Measurements from ENCODE around the gene FKBP14.

The FKBP14 gene

DNA sequence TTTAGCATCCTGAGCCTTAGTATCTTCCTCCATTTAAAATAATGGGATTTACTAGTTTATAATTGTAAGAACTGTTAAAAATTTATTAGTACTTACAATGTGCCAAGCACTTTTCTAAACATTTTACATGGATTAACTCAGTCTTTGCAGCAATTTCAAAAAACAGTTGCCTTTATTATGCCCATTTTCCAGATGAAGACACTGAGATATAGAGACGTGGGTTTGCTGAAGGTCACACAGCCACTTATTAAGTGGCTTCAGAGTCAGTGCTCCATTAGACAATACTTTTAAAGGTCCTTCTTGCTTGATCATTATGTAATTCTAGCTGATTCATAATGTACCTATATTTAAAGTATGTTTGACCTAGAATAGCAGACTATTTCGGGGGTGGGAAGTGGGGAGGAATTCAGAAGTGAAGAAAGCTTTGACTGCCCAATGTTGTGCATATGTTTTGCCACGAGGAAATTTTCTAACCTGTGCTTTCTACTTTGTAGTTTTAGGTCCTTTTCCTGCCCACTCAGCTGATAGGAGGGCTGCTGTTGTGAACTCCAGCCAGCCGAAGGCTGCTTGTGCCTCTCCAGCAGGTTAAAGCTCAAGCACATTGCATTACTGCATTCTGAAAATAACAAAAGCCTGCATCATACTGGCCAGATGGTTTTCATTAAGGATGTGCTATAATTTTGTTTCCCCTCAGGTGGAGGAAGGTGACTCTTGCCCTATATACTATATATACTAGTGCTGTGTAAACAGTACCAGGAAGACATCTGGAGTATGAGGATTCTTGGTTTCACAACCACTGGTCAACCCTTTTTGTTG is 6.0 kb upstream of the FKBP14 start:
- DNase-seq, result no peak

DNA sequence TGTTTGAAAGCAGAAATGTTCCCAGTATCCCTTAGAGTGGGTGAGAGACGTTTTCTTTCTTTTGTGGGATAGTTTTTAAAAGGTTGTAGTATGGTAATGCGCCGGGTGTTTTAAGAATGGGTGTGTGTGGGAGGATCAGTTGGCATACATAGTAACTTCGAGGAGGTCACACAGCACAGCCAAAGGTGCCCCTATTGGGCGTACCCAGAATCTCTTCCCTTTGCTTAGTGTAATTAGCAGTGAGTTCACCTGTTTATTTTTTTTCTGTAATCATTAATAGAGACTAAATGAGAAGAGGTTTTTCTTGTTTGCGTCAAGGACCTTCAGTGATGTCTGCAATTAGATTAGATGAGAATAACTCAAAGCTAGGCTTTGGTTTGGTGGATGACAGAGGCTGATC is 3.2 kb upstream of the FKBP14 start:
- DNase-seq, result no peak

DNA sequence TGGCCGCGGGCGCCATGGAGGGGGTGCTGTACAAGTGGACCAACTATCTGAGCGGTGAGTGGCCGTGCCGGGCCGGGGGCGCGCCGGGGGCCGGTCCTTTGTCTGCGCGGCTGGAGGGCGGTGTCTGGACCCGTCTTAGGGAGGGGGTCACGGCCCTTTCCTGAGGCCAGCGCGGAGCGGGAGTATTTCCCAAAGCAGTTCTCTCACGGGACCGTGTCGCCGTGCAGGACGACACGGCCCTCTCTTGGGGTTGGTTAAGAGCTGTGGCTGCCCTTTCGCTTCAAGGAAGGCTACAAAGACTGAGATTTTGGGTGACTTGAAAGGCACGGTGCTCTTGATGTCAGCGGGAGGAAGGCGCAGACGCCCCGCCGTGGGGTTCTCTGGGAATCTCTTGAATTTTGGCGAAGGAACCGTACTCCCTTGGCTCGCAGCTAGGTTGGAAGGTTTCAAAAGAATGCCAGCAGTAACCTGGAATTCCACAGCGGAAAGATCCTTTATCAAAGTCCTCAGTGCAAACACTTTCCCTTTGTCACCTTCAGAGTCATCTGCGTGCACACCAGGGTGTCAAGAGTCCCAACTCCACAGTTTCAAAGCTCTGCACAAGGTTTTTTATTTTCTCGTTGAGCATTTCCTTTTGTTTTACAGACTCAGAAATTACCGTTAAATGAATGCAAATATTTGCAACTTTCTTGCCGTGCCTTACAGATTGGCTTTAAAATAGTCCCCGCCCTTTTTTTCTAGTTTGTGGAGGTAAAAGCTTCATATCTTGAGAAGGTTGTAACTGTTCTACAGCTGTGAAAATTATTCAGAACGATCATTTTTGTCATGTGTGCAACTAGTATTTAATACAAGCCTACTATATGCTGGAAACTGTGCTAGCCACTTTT is 2.5 kb upstream of the FKBP14 start:
- DNase-seq, result no peak

DNA sequence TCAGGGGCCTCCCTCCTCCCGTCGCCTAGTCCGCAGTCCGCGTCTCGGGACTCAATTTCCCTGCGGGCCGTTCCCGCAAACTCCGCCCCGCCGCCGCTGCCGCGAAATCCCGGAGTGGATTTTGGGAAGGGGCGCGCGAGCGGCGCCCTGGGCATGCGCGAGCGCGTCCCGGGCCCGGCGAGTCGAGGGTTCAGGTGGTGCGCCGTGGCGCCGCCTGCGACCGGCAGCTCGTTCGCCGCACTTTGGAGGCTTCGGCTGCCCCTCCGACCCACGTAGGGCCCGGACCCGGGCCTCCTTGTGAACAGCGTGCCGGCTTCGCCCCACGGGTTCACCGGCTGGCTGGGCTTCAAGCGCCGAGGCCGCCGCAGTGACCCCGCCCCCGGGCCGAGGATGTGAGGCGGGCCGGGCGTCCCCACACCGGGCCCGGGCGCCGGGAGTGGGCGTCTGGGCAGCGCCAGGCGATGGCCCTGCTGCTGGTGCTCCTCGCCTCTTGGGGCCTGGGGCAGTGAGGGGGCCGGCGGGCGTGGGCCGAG is 1.8 kb upstream of the FKBP14 start, which contains the start of gene PLEKHA8:
TSS of gene PLEKHA8 (plus strand) at position 197 of the 533 bp plus-strand sequence. CDS start 351 bp downstream, outside the sequence.
- peak; percentile 82 for DNase-seq

DNA sequence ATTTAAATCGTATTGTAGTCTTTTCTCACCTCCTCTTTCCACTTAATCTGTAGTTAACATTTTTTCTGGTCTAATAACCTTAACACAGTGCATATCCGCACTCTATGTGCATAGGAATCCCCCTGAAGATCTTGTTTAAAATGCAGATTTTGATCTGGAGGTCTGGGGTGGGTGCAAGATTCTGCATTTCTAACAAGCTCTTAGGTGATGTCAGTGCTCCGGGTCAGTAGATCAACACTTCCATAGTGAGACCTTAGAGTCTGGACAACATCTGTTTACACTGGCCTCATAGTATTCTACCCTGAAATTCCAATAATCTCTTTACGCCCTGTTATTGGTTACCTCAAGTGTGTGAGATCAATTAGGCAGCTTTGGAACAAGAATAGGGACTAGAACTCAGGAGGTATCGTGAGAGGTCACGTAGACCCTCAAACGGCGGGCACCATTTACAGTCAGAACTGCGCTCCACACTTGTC is 1.3 kb upstream of the FKBP14 start:
- DNase-seq, result no peak

DNA sequence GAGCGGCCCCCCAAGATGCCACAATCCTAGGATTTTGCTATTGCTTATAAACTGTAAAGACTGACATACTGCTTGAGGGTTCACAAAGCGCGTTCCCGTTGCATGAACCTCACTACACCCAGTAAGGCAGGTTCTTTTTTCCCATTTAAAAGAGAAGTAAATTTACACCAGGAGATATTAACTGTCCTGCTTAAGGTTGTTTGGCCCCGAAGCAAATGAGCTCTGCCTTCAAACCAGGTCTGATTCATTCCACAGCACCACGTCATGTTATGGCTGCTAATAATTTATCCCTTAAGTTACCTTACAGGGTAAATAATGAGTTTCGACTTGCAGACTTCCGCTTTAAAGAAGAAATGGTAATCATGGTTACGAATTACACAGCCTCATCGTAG is 559 bp upstream of the FKBP14 start:
- DNase-seq, result no peak

DNA sequence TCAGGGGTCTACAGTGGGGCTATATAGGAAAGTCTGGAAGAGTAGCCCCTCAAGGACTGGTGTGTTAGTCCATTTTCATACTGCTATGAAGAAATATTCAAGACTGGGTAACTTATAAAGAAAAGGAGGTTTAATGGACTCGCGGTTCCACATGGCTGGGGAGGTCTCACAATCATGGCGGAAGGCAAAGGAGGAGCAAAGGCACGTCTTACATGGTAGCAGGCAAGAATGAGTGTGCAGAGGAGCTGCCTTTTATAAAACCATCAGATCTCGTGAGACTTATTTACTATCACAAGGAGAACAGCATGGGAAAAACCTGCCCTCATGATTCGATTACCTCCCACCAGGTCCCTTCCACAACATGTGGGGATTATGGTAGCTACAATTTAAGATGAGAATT is 3.0 kb downstream of the FKBP14 start:
- no peak for DNase-seq

DNA sequence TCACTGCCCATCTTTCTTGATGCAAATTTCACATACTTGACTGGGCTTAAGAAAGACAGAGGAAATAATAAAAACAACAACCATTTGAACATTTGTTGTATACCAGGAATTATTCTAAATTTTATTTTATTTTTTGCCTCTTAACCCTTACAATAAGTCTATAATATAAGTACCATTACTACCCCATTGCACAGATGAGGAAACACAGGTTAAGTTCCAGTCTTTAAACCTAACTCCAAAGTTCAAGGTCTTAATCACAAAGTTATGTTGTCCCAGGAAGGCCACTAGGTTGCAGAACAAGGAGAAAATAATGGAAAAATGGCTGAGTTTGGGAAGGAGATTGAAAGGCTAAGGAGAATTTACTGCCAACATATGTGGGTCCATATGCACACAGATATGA is 3.5 kb downstream of the FKBP14 start:
- no peak for DNase-seq

DNA sequence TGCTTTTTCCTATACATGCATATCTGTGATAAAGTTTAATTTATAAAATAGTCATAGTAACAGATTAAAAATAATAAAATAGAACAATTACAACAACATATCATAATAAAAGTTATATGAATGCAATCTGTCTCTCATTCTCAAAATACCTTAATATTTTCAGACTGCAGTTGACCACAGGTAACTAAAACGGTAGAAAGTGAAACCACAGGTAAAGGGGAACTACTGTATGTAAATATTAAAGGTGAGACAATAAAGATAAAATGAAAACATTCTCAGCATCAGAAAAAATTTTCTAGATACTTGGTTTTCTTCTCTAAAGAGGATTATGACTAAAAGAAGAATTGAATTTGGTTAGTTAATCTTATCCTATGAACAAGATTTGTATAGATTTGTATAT is 6.0 kb downstream of the FKBP14 start:
- DNase-seq, result no peak

DNA sequence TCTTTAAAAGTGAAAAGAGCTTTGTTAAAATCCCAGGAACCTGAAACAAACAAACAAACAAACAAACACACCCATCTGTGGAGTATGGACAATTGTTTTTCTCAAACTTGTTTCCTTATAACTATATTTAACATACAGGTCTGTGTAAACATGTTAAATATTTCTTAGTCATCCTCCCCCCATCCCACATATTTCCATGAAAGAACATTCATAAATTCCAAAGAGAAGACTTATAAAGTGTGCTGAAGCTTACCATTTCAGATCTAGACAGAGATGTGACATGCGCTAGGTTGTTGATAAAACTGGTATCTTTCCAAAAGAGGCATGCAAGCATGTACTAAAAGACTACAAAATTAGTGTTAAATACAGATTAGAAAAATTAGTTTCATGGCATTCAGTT is 6.5 kb downstream of the FKBP14 start:
- DNase-seq, result no peak

DNA sequence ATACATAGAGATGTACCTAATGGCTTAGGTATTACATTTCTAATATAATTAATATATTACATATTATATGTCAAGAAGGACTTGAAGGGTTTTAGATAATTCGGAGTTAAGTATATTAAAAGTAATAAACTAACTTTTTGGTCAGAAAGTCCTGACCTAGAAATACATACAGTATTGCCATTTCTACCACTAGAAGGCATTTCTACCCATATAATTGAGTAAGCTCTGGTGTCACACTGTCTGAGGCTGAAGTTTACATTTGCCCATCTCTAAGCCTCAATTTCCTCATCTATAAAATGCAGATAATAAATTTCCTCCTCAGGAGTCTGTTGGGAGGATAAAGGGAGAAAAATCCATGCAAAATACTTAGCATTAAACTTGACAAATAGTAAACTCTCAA is 7.1 kb downstream of the FKBP14 start:
- no peak for DNase-seq

DNA sequence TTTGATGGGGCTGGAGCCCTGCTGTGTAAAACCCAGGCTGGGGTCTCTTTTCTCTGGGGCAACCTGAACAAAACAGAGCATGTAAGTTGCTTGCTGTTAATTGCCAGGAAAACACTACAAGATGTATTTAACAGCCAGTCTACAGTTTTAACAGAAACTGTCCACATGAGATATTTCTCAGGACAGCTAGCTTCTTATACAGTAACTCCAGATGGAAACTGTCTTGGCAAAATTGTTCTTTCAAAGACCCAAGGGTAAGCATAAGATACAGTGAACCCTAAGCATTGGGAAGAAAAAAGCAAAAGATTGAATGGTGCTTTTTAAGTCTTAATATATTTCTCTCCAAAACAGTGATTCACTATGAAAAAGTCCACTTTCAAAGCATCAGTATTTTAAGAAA is 8.1 kb downstream of the FKBP14 start:
- DNase-seq, result no peak

DNA sequence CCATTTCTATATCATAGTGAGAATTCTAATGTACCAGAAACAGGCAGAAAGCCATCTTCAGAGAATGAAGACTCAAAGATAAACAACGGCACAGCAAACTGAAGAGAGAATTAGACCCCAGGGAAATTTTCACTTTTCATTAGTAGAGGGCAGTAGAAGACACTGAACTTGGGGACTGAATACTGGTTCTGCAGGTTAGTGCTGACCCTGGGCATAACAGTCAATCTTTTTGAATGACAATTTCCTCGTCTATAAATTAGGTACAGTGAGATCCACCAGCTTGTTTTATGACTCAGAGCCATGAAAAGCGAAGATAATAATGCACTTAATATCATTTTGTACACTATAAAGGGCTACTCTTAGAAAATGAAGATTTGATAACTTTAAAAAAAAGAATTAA is 13.7 kb downstream of the FKBP14 start:
- no peak for DNase-seq

DNA sequence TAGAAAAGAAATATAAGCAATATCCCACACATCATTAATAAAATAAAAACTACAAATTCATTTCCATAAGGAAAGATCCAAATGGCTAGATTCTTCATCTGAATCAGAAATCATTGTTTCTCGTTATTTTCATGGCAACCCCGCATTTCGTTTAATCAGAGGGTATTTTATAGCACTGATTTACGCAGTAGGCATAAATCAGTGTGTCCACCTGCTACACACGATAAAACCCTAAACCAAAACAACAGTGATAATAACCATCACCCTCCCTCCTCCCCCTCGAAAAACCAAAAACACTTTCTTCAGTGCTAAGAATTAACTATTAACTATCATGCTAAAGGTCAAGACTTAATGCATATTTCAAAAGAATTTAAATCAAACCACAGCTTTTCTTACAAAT is 16.5 kb downstream of the FKBP14 start:
- no peak for DNase-seq

DNA sequence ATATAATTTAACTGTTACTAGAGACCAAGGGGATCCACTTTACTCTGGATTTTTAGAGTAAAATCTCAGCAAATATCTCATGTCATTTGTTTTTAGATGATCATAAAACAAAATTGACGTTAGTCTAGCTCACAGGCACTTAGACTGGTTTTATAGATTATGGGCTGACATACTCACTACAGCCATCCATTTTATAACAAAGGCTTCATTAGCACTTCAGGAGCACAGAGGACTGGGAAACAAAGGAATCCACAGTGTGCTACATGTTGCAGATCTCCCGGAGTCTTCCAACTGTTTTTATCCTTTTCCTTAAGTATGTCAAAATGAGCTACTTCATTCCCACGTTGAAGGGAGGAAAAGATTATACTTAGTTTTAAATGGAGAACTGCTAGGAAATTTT is 21.0 kb downstream of the FKBP14 start:
- no peak for DNase-seq

DNA sequence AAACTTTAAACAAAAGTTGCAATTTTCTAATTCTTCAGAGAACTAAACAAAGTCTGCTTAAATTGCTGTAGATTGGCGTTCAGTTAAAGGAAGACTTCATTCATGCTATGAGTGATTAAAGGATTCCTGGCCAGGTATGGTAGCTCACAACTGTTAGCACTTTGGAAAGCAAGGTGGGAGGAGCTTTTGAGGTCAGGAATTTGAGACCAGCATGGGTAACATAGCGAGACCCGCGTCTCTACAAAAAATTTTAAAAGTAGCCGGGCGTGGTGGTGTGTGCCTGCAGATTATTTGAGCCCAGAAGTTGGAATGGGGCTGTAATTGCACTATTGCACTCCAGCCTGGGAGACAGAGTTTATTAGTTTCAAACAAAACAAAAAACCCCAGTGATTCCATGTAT is 23.4 kb downstream of the FKBP14 start:
- no peak for DNase-seq

DNA sequence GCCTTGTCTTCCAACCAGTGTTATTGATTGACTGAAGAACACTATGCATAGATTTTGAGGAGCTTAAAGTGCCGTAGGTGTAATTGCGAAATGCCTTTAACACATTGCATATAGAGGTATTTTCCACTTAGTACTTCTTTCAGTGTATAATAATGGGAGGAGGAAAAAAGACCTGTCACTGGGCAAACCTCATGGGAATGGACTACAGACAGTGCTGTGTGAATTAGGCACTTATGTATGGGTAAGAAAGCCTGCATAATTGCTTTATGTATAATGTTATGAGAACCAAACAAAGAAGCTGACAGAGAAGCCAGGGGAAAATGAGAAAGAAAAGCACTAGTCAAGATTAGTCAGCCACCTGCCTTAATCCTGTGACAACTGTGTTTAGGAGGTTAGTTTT is 24.5 kb downstream of the FKBP14 start:
- DNase-seq, result peak; percentile 94

DNA sequence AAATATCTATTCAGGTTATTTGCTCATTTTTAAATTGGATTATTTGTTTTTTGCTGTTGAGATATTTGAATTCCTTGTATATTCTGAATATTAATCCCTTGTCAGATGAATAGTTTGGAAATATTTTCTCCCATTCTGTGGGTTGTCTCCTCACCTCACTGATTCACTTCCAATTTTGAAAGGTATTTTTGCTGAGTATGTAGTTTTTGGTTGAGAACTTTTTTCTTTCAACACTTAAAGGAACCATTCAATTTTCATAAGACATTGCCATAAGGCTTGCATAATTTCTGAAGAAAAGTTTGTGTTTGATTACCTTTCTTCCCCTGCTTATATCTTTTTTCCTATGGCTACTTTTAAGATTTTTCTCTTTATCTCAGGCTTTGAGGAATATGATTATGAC is 28.0 kb downstream of the FKBP14 start:
- DNase-seq, result no peak

DNA sequence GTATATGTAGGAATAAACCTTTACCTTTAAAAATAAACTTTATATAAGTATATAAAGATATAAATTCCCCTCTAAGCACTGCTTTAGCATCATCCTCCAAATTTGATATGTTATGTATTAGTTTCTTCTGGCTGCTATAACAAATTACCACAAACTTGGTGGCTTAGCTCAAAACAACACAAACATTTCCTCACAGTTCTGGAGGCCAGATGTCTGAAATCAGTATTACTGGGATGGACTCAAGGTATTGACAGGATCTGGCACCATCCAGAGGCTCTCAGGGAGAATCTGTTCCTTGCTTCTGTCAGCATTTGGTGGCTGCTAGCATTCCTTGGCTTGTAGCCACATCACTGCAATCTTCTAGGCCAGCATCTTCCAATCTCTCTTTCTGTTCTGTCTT is 30.2 kb downstream of the FKBP14 start:
- no peak for DNase-seq

DNA sequence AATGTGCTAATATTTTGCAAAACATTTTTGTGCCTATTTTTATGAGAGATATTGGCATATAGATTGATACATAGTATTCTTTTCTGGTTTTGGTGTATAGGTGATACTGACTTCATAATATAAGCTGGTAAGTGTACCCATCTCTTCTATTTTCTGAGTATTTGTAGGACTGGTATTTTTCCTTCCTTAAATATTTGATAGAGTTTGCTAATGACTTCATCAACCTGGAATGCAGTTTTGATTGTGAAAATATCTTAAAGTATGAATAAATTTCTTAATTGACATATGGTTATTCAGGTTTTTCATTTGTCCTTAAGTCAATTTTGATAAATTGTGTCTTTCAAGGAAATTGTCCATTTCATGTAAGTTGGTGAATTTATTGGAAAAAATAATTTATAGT is 30.9 kb downstream of the FKBP14 start:
- DNase-seq, result no peak

DNA sequence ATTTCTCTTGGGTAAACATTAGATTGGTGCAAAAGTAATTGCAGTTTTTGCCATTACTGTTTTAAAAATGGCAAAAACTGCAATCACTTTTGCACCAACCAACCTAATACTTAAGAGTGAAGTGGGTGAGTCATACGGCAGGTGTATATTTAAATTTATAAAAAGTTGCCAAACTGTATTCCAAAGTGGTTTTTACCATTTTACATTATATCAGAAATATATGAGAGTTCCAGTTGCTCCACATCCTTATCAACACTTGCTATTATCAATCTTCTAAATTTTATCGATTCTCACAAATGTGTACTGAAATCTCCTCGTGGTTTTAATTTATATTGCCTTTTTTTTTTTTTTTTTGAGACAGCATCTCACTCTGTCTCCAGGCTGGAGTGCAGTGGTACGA is 33.4 kb downstream of the FKBP14 start:
- no peak for DNase-seq

DNA sequence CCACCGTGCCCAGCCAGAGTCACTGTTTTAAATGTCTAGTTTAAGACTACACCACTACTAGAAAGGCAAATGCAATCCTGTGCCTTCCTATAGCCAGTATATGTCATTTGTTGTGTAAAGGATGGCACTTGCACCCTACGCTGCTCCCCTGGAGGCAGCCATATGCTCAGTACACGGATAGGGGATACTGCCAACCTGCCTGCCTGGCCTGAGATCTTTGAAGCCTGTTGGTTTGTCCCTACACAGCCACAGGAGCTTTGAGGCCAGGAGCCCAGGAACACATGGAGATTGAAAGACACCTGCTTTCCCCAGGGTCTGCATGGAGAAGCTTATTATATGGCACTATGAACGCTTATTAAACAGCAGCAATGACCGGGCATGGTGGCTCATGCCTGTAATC is 34.6 kb downstream of the FKBP14 start:
- no peak for DNase-seq

DNA sequence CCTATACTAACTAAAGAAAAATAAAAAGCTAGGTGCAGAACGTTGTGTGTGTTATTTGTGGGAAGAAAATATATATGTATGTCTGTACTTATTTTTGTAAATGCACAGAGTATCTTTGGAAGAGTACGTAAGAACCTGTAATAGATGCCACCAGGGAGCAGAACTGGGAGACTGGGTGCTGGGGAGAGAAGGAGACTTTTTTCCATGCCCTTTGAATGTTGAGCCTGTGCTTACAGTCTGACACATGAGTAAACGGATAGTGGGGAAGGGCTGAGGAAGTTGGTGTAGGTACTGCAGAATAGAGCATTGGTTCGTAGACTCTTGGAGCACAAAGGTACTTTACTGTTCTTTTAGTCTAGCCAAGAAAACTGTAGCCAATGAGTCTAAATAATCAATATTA is 35.6 kb downstream of the FKBP14 start:
- DNase-seq, result no peak

Measured in NCI-H1436 (cell line).